ENCODE results near the gene EXOC4.

The EXOC4 gene

DNA sequence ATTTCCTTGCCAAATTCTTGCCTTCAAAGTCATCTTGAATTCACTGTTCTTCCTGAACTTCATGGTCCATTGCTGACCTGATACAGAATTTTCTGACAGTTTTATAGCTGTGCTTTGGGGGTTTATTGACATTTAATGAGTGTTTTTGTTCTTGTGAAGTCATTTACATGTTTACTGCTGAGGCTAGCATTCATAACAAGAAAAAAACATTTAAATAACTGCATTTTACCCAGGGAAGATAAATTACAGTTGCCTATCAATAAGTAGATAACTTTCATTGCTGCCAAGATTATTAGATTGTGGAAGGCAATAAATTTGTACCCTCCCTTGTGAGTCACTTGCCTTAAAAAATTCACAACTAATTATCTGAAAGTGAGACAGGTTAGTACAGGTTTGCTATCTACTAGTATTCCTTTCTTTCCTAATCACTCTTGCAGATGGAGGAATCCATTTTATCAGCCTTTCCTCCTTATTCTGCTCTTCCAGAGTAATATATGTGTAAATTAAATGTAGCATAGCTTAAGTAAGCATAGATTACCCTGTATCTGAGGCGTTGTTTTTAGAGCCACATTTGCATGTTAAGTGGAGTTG is 178.4 kb downstream of the EXOC4 start:
- no peak for DNase-seq

GRCh38 chr7:133433165-133433812 is 180.4 kb downstream of the EXOC4 start:
- DNase-seq, result no peak

GRCh38 chr7:133434246-133434865 is 181.5 kb downstream of the EXOC4 start:
- no peak for DNase-seq

DNA sequence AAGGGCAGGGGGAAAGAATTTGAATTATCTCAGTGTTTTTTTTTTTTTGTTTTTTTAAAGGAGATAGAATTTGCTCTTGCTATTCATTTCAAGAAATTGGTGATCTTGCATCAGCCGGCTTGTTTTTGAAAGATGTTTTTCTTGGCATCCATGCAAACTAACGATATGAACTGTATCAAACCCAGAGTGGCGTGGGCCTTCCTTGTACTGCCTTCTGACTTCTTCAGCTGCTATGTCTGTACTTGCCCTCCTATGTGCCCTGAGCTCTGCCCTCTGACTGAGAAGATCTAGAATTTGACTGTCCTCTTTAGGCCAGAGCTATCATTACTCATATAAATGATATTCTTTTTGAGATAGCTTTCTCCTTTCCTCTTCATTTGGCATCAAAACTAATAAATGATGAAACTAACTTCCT is 183.1 kb downstream of the EXOC4 start:
- DNase-seq, result no peak

- DNase-seq, result no peak
Measured at GRCh38 chr7:133437544-133437943, 184.7 kb downstream of the EXOC4 start.

GRCh38 chr7:133442818-133443217 is 189.9 kb downstream of the EXOC4 start:
- DNase-seq, result no peak

- no peak for DNase-seq
Measured at GRCh38 chr7:133445617-133446016, 192.7 kb downstream of the EXOC4 start.

GRCh38 chr7:133448012-133448411 is 195.1 kb downstream of the EXOC4 start:
- DNase-seq, result no peak

- no peak for DNase-seq
Measured at GRCh38 chr7:133452577-133452976, 199.7 kb downstream of the EXOC4 start.

- DNase-seq, result no peak
Measured at GRCh38 chr7:133458688-133459087, 205.8 kb downstream of the EXOC4 start.

GRCh38 chr7:133461421-133461820 is 208.5 kb downstream of the EXOC4 start:
- no peak for DNase-seq

DNA sequence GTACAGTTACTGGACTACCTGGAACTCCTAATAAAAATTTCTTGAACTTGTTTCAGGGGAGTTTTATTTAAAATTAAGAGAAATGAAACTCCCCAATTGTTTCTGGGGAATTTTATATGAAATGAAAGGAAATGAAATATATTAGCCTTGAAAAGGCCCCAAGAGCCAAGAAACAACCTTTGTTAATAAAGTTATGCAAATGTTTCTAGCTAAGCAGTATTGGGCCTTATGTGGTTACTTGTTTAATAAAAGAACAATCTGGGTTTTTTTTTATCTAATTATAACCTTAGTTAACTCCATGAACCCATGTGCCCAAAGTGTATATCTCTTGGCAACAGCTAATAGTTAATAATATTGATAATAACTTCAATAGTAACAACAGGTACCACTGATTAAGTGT is 222.8 kb downstream of the EXOC4 start:
- DNase-seq, result no peak

- no peak for DNase-seq
Measured at GRCh38 chr7:133477791-133478190, 224.9 kb downstream of the EXOC4 start.

DNA sequence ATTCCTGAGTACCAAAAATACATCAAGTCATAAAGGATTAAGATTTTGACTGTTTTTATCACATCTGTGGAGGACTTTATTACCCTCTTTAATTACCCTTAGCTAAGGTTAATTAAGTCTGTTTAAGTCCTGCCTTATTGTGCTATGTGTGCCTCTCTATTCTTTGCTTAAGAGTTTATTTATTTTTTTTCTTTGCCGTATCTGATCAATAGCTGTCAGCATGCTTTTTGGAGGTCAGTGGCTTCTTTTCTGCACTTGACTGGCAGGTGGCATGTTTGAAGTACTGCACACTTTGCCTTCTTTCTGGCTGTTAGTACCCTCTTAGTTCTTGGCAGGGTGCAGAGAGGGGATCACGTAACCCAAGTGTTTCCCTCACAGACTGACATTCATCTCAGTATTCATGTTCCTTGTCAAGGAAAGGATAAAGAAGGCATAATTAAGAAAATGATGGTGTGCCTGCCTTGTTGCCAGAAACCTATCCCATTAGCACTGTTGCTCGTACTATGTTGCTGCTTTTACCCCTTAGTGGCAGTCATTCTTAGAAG is 225.8 kb downstream of the EXOC4 start:
- DNase-seq, result peak; percentile 97

- no peak for DNase-seq
Measured at GRCh38 chr7:133479456-133480065, 226.7 kb downstream of the EXOC4 start.

GRCh38 chr7:133480868-133481267 is 228.0 kb downstream of the EXOC4 start:
- no peak for DNase-seq

DNA sequence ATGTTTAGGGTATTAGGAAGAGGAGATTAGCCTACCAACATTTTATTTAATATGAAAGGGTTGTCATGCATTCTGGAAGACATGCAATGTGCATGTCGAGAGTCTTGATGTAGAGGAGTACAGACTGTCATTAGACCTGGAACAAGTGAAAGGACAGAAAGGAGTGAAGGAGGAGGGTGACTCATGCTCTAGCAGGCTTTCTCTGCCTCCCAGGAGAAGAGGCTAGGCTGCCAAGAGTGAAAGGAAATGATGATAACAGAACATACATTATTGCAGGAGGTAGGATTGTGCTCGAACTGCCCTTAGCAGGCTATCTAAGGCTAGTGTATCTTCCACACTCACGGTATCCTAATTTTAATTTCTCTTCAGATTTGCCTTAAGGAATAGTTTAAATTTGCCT is 228.8 kb downstream of the EXOC4 start:
- DNase-seq, result no peak

GRCh38 chr7:133482599-133482998 is 229.7 kb downstream of the EXOC4 start:
- no peak for DNase-seq

- peak; percentile 79 for DNase-seq
Measured at GRCh38 chr7:133484086-133484485, 231.2 kb downstream of the EXOC4 start.

DNA sequence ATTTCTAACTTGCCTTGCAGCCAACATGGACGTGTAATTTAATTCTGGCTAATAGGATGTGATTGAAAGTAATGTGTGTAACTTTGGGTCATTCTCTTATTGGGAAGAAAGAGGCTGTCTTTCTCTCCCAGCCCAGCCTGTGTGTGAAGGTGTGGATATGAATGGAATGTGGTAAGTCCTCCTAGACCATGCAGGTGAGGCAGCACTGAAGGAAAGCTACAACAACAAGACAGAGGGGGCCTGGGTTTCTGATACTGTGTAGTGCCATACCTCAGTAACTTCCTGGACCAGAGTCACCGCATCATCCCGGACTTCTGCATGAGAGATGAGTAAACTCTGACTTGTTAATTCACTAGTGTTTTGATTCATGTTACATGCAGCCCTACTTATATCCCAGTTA is 237.0 kb downstream of the EXOC4 start:
- DNase-seq, result no peak

- no peak for DNase-seq
Measured at GRCh38 chr7:133491201-133491691, 238.4 kb downstream of the EXOC4 start.

DNA sequence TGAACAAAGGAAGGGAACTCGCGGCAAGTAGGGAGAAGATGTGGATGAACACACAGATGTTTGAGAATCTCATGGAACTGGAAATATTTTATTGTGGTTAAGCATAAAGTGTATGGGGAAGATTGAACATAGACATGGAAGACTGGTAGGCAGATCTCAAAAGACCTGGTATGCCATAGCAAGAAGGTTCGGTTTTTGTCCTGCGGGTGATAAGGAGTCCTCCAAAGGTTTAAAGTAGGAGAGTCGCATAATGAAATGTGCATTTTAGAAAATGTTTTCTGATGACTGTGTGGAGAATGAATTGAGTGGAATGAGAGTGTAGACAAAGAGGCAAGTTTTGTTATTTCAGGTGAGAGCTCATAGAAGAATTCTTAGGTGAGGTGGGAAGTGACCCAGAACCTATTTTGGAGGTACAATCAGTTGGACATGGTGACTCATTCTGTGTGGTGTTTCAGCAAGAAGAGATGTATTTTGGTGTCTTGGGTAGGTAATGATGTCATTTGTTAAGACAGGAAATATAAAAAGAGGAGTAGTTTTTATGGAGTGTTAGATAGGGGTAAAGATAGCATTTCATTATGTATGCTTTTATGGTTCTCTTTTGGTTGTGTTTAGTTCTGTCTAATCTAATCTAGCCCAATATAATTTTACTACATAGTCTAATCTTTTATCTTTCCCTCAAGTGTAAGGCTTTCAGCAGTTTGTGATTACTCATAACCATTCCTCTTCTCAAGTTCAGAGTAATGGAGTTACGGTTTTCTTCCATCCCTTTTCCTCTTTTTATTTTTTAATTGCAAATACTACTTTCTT is 239.2 kb downstream of the EXOC4 start:
- DNase-seq, result no peak

- DNase-seq, result no peak
Measured at GRCh38 chr7:133497061-133497460, 244.2 kb downstream of the EXOC4 start.

Measured in NCI-H524 treated with DMSO at 0.1 percent for 48 hours (cell line).